AML-193 (cell line): ENCODE results near the gene MXI1.
"Not testable (repeated sequence)": the region's sequence is repeated elsewhere in the genome, so short reads cannot be mapped to it uniquely, and the experiment has no call there.

Source experiments
- DNase-seq, 2 experiments: peaks; one replicate each; lab custom pipeline; 2025; lab: John Stamatoyannopoulos, UW

The MXI1 gene

DNA sequence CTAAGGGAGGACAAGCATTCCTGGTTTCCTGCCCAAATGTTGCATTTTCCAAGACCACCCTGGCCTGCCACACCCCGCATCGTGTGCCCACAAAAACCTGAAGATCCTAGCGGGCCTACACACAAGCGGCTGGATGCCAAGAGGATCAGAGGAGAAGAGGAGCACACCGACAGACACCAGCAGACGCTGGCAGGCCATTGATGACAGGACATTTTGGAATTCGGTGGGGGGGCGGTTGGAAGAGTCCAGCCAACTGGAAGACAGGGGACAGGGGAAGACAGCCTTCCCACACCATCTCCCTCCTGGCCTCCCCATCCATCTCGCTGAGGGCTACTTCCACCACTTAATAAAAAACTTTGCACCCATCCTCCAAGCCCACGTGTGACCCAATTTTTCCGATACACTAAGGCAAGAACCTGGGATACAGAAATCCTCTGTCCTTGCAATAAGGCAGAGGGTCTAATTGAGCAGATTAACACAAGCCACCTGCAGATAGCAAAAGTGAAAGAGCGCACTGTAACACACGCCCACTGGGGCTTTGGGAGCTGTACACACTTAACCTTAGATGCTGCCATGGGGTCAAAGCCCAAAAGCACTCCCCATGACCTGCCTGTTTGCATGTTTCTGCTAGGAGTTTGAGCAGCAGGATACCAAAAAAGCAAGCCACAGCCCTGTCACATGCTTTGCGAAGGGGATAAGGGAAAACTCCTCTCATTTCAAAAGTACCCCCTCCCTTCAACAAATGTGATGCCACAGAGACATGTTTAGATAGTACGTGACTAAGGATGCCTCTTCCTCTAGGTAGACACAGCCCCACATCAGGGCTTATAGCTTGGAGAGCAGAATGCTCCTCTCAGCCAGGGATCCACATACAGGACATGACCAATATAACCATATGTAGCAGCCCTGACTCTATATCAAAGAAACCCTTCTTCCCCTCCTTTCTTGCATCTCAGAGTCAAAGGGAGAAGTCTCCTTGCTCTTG lies 110.8 kb downstream of the MXI1 start:
- DNase-seq, result no peak

DNA sequence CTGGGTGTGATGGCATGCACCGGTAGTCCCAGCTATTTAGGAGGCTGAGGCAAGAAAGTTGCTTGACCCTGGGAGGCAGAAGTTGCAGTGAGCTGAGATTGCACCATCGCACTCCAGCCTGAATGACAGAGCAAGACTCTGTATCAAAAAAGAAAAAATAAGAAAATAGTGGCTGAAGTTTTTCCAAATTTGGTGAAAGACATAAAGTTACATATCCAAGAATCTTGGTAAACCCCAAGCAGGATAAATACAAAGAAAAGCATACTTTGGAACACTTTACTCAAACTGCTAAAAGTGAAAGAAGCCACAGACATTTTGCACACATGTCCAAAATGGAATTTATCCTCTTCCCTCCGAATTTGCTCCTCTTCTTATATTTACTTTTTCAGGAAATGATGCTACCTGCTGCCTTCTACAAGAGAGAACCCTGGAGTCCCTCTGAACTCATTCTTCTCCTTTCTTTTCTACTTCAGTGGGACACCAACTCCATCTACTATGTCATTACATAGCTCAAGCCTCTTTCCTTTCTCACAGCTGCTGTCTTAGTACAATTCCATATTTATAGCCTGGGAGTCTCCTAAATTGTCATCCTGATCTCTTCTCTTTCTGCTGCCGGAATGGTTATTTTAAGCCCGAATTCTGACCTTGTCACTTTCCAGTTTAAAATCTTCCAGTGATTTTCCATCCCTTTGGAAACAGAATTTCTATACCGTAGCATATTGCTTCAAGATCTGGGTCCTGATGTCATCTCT lies 114.6 kb downstream of the MXI1 start:
- DNase-seq, result no peak

- no peak for DNase-seq
Observed at GRCh38 chr10:110323503-110323902, 116.1 kb downstream of the MXI1 start.

- no peak for DNase-seq
Observed at GRCh38 chr10:110324201-110324804, 116.9 kb downstream of the MXI1 start.

DNA sequence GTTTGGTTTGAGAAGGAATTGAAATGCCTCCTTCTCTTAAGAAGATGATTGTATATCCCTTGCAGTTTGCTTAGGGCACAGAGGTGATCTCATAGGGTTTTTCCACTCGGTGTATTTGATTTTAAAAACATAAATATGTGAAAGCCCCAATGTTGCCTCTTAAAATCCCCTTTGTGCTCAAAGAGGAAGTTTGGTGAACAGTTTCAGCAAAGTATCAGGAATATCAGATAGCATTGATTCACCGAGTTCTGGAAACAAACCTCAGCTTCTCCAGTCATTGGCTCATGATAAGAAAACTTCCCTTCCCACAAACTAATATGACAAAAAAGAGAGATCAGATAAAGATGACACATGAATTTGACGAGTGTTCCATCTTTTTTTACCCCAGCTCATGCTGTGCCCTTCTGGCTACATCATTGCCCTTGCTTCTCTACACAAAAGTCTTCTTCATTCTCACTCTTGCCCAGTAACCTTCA lies 117.4 kb downstream of the MXI1 start:
- DNase-seq, result no peak

GRCh38 chr10:110326351-110327032 lies 119.1 kb downstream of the MXI1 start:
- DNase-seq, result no peak

GRCh38 chr10:110327262-110327914 lies 120.0 kb downstream of the MXI1 start:
- no peak for DNase-seq

- DNase-seq, result no peak
Observed at GRCh38 chr10:110330675-110331074, 123.3 kb downstream of the MXI1 start.

DNA sequence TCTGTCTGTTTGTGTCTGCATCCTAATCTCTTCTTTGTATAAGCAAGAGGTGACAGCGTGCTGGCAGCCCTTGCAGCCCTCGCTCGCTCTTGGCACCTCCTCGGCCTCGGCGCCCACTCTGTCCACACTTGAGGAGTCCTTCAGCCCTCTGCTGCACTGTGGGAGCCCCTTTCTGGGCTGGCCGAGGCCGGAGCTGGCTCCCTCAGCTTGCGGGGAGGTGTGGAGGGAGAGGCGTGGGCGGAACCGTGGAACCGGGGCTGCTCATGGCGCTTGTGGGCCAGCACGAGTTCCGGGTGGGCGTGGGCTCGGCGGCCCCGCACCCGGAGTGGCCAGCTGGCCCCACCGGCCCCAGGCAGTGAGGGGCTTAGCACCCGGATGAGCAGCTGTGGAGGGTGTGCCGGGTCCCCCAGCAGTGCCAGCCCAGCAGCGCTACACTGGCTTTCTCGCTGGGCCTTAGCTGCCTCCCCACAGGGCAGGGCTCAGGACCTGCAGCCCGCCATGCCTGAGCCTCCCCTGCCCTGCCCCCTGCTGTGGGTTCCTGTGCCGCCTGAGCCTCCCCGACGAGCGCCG lies 123.9 kb downstream of the MXI1 start:
- DNase-seq, result not testable (repeated sequence)

GRCh38 chr10:110334061-110334656 lies 126.8 kb downstream of the MXI1 start:
- DNase-seq, result no peak

GRCh38 chr10:110335314-110336064 lies 128.1 kb downstream of the MXI1 start:
- peak; percentile 52 to 67 for DNase-seq

- no peak for DNase-seq
Observed at GRCh38 chr10:110336111-110336721, 128.8 kb downstream of the MXI1 start.
